IPS DF 4.7 (cell line): ENCODE results near the gene ALG14.
"Not testable (repeated sequence)": the region's sequence is repeated elsewhere in the genome, so short reads cannot be mapped to it uniquely, and the experiment has no call there.

ENCODE experiments used
- DNase-seq: peaks from one replicate; pipeline ENCODE4 v3.0.0-alpha.2; 2013; ENCODE audit warnings: low spot score; ENCODE audit errors: extremely low read depth

The ALG14 gene

GRCh38 chr1:95072532-95073419 is at the start of gene ALG14:
ALG14 (minus strand) TSS chr1:95072951; CDS start chr1:95072898, 53 bp downstream.
- DNase-seq: peak; percentile 84

GRCh38 chr1:95122151-95122697 is 49.5 kb upstream of the ALG14 start:
- no peak for DNase-seq

GRCh38 chr1:95119273-95119672 is 46.5 kb upstream of the ALG14 start:
- no peak for DNase-seq

- DNase-seq: no peak
Observed at GRCh38 chr1:95118710-95119109, 46.0 kb upstream of the ALG14 start.

- DNase-seq: no peak
Observed at GRCh38 chr1:95118067-95118499, 45.3 kb upstream of the ALG14 start.

GRCh38 chr1:95117207-95118066 is 44.7 kb upstream of the ALG14 start, which contains the start of gene TLCD4:
TLCD4 (plus strand) TSS chr1:95117355; CDS start chr1:95143902, 26,547 bp downstream.
- DNase-seq: no peak

GRCh38 chr1:95116580-95117206 is 43.9 kb upstream of the ALG14 start:
- DNase-seq: no peak

- DNase-seq: no peak
Observed at GRCh38 chr1:95115708-95116137, 43.0 kb upstream of the ALG14 start.

GRCh38 chr1:95113684-95114083 is 40.9 kb upstream of the ALG14 start:
- no peak for DNase-seq

- DNase-seq: no peak
Observed at GRCh38 chr1:95111014-95111413, 38.3 kb upstream of the ALG14 start.

GRCh38 chr1:95108792-95109191 is 36.0 kb upstream of the ALG14 start:
- no peak for DNase-seq

GRCh38 chr1:95098196-95098595 is 25.4 kb upstream of the ALG14 start:
- DNase-seq: no peak

GRCh38 chr1:95097426-95097825 is 24.7 kb upstream of the ALG14 start:
- no peak for DNase-seq

GRCh38 chr1:95096218-95096841 is 23.6 kb upstream of the ALG14 start:
- DNase-seq: no peak

- DNase-seq: no peak
Observed at GRCh38 chr1:95095833-95096217, 23.1 kb upstream of the ALG14 start.

GRCh38 chr1:95094923-95095322 is 22.2 kb upstream of the ALG14 start:
- no peak for DNase-seq

GRCh38 chr1:95093296-95093695 is 20.5 kb upstream of the ALG14 start:
- DNase-seq: no peak

- not testable (repeated sequence) for DNase-seq
Observed at GRCh38 chr1:95092891-95093290, 20.1 kb upstream of the ALG14 start.

GRCh38 chr1:95091290-95091689 is 18.5 kb upstream of the ALG14 start:
- not testable (repeated sequence) for DNase-seq

GRCh38 chr1:95089650-95090287 is 17.0 kb upstream of the ALG14 start:
- no peak for DNase-seq
